ENCODE results near the gene DCUN1D2. TPM values are rescaled to one million over a fixed set of nuclear protein-coding genes. Genes with fewer than 3 reads are reported as not detected.

The DCUN1D2 gene
- 7.9 and 9.9 TPM in 2 replicates for polyA plus RNA-seq

GRCh38 chr13:113490496-113491417 is at the start of gene DCUN1D2:
DCUN1D2 (minus strand) TSS chr13:113490711; CDS start chr13:113490669, 42 bp downstream.

GRCh38 chr13:113452942-113453901 is 37.3 kb downstream of the DCUN1D2 start, which contains the start of gene ADPRHL1:
ADPRHL1 (minus strand) TSS chr13:113453488; CDS start chr13:113453437, 51 bp downstream.

Other genes starting within 250 kb of the DCUN1D2 start
- gene LAMP1, start 193.5 kb downstream of the DCUN1D2 start, polyA plus RNA-seq: 47.8 and 70.1 TPM in 2 replicates
- gene GRTP1, start 126.6 kb downstream of the DCUN1D2 start, polyA plus RNA-seq: 7.5 and 9.7 TPM in 2 replicates
- 6.3 and 9.8 TPM in 2 replicates for gene ADPRHL1, start 37.2 kb downstream of the DCUN1D2 start, polyA plus RNA-seq
- 10.3 and 11.4 TPM in 2 replicates for gene TFDP1, start 94.0 kb upstream of the DCUN1D2 start, polyA plus RNA-seq
- not detected in 2 replicates for gene ATP4B, start 167.5 kb upstream of the DCUN1D2 start, polyA plus RNA-seq
- not detected in 2 replicates for gene GRK1, start 176.5 kb upstream of the DCUN1D2 start, polyA plus RNA-seq

Measured in Purkinje cell (primary cell).